Skin epidermis (tissue), 12 donors: ENCODE measurements around the gene RBBP8NL.

ENCODE experiments used
- H3K27ac ChIP-seq, 21 experiments: fragments of 200-600 bp; sonication (generic) in 11 of 21; one replicate each; pipeline ENCODE4 v1.5.0; 2020; ENCODE audit warnings: mild to moderate bottlenecking in 3 of 21, inconsistent platforms in 2 of 21, moderate library complexity in 2 of 21
- H3K4me3 ChIP-seq, 7 experiments: fragments of 200-600 bp; sonication (generic) in 2 of 7; one replicate each; pipeline ENCODE4 v1.5.0; 2020; ENCODE audit warnings: inconsistent platforms in 2 of 7, mild to moderate bottlenecking in 2 of 7, moderate library complexity in 1 of 7

Gene RBBP8NL

DNA sequence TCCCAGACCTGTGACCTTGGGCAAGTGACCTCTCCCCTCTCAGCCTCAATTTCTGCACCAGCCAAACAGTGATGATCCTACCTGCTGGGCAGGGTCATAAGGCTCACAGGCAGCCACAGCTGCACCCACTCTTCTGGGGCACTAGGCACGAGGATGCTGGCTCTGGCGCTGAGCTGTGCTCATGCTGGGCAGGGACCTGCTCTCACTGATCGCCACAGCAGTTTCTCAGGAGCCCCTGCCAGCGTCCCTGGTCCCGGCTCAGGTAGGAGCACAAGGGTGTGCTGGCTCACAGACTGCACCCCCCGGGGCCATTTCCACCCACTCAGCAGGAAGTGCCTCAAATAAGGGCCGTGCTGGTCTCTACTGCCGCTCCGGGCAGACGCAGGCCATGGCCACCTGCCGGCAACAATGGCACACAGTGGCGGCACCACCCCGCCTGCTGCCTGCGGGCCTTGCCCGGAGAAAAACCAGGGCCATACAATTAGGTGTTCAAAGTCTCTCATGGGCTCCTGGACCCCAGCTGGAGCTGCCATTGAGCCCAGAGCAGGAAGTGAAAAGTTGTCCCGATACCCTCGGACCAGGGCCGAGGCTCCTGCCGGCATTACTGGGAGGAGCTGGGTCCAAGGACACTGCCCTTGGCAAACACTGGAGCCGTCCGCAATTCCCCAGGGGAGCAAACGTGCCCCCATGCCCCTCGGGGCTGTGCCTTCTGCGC is 15.7 kb downstream of the RBBP8NL start:
- H3K4me3 ChIP-seq: no peak overlapping the region
- H3K27ac ChIP-seq: no peak overlapping the region

DNA sequence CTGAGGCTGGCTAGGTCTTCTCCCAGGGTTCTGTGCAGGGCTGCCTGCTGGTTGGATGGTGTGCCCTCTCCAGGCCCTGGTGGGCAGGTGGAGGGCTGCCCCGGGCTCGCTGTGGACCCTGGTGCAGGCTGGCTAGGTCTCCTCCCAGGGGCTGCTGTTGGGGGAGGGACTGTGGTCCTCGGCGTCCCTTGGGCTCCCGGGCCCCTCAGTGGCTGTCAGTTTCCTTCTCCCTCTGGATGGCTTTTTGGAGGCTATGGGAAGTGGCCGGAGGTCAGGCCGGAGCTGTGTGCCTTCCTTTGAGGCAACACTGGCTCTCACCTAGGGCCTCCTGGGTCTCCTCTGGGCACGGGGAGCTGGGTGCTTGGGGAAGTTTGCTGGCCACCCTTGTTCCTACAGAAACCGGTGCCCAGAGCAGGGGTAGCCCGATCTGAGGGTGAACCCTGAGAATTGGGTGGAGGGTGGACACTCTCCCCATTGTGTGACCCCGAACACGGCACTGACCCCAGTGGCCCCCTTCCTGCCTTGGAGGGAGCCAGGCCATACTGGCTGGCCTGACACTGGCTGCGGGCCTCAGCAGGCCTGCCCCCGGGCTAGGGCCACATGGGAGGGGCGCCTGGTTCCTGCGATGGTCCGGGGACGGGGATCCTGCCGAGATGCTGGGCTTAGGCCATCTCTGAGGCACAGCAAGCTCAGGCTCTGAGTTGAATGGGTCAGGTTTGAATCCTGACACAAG is 16.4 kb downstream of the RBBP8NL start:
- H3K27ac ChIP-seq: no peak overlapping the region
- no peak overlapping the region for H3K4me3 ChIP-seq

DNA sequence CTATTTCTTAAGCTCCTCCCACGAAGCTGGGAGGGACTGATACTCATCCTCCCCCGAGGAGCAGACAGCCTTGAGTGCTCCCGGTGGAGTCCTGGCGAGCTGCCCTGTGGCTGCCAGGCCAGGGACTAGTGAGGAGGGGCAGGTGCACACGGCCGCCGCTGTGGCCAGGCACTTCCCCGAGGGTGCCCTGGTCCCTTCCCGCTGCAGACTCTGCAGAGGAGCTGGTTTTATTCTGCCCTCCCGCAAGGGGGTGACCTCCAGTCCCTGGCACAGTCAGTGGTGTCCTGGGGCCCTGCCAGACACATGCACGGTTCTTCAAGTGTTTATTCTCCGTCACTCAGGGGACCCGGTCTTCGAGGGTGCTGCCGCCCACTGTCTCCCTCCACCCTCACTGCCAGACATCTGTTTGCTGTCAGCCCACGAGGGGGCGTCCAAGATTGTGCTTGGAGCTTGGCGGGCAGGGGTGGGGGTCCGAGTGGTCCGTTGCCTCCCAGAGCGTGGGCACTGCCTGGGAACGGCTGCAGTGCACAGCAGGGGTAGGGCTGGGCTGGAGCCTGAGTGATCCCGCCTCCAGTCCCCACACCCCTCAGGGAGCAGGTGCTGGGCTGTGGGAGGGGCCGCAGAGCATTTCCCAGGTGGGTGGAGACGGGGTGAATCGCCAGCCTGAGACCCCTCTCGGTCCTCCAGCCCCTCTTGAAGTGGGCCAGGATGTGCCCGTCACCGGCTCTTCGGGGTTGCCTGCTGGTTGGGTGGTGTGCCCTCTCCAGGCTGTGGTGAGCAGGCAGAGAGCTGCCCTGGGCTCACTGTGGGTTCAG is 17.2 kb downstream of the RBBP8NL start:
- Histone ChIP-seq H3K27ac (no peak overlapping the region), H3K4me3 (no peak overlapping the region)

DNA sequence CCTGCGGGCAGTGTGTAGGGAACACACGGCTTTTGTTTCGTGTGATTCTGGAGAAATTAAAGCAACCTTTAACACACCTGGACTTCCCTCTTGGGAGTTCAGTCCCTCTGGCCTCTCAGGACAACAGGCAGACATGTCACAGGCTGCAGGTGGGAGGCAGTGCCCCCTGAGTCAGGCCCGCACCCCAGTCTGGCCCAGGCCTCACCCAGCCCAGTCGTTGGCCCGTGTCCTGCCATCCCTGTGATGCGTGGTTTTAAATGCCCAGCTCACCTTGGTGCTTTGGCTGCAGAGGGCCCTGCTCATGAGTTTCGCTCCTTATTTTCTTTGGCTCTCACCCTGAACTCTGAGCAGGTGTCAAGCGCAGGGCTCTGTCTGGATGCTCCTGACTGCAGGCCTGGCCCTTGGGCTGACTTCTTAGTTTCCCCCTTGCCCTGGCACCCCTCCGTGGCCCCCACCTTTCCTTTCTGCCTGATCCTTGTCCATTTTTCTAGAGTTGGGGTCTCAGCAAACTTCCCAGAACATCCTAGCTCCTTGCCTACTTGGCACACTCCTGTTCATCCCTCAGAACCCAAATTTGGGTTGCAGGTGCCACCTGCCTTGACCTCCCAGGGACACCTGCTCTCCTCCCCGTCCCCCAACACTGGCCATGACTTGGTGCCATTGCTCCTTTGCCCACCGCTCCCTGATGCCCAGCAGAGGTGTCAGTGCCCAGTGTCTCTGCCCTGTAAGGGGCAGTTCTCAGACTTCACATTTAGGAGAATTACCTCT is 18.1 kb downstream of the RBBP8NL start:
- Histone ChIP-seq H3K4me3 (no peak overlapping the region), H3K27ac (no peak overlapping the region)

DNA sequence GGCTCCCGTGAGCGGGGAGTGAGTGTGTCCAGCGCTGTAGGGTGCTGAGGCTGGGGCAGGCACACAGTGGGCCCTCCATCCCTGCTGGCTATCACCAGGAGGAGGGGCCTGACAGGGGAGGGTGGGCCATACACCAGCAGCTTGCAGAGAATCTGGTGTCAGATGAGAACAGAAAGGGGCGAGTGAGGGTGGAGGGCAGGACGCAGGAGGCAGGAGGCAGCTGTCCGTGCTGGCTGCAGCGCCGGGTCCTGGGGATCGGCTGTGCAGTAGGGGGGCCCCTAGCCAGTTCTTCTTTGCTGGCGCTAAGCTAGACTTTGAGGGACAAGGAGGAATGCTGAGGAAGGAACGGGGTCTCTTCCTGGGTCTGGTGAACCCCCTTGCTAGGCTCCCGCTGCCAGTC is 18.7 kb downstream of the RBBP8NL start:
- no peak overlapping the region for H3K27ac ChIP-seq

DNA sequence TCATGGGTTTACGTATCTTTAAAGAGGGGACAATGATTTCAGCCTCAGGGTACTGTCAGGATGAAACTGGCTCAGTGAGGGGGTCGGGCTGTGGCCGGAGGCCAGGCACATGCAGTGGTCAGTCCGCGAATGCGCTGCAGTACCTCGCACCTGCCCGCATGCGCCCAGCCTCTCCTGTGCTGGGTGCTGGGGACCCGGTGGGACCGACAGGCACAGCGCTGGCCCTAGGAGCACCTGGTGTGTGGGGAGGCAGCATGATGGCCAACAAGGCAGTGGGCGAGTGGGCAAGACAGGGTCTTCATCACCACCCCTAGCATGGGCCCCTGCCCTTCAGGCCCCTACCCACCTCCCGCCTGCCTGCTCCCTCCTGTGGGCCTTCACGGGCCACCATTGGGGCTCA is 19.3 kb downstream of the RBBP8NL start:
- no peak overlapping the region for H3K27ac ChIP-seq
- no peak overlapping the region for H3K4me3 ChIP-seq

More for the DNA sequence above, 18.7 kb downstream of the RBBP8NL start:
- no peak overlapping the region for H3K4me3 ChIP-seq

DNA sequence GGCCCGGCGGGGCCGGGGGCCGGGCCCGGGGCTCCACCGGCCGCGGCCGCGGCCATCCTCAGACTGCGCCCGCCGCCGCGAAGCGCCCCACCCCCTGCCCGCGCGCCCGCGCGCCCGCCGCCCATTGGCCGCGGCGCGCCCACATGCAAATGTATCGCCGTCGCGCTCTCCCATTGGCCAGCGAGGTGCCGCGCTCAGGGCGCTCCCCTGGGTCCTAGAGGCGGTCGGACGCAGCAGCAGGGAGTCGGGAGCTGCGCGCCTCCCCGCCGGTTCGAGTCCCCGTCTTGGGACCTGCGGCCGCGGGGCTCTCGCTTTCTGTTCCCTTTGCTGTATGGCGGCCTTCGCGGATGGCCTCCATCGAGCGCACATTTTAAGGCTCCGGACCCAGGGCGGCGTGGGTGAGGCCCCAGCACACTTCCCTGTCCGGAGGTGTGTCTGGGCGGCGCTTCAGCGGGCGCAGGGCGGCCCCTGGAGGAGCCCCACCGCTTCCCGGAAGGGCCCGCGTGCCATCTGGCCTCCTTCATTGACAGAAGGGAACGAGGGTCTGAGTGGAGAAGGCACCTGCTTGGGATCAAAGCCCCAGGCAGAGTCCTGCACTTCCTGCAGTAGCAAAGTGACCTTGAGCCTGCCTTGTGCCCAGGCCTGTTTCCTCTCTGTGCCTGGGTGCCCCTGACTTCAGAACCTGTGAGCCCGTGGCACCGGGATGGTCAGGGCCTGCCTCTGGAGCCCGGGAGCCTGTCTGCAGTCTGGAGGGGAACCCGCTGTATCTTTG is 19.9 kb downstream of the RBBP8NL start, which contains the start of gene CABLES2:
Gene CABLES2 (minus strand): TSS at position 65 of the 772 bp plus-strand sequence. CDS start 9 bp downstream, at position 56.
- Histone ChIP-seq H3K4me3 (peak within 1 kb of the TSS; percentile 46 to 65 (median 51)), H3K27ac (peak within 1 kb of the TSS in 17 of 21 experiments; percentile 37 to 86 (median 67))

DNA sequence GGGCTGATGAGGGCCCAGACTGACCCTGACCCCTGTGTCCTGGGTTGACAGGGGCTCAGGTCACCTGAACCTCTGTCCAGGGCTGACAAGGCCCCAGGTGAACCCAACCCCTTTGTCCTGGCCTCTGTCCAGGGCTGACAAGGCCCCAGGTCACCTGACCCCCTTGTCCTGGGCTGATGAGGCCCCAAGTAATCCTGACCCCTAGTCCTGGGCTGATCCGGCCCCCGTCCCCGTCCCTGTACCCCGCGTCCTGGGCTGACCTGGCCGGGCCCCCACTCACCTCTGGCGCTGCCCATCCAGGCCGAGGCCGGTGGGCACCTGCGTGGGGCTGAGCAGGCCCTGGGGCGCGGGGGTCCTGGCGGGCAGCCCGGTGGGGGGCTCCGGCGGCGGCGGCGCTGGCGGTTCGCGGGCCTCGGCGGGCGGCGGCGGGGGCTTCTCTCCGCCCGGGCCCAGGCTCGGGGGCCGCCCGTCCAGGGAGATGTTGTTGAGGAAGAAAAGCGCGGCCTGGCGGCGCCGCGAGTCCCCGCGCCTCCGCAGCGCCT is 20.6 kb downstream of the RBBP8NL start:
- H3K4me3 ChIP-seq: peak overlapping the region; percentile 46 to 65 (median 51)
- H3K27ac ChIP-seq: peak overlapping the region in 16 of 21 experiments; percentile 37 to 86 (median 68)

DNA sequence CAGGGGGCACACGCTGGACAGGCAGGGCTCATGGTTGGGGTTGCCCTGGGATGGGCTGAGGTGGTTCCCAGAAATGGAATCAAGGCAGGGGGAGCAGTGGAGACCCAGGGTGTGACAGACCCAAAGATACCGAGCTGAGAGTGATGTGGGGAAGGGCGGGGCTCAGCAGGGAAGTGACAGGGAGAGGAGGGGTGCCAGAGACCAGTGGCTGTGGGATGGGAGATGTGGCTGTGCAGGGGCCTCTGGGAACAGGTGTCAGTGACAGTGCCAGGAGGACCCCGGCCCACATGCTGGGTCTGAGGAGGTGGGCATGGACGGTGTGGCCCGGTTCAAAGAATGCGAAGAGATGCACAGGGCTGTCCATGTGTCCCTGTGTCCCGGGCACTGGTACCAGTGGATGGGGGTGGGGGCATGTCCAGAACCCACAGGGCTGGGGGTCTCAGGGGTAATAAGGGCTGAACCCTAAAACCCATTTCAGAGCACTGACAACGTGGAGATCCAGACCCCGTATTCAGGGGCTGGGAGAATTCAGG is 21.3 kb downstream of the RBBP8NL start:
- peak overlapping the region in 6 of 21 experiments; percentile 56 to 86 (median 76) for H3K27ac ChIP-seq
- H3K4me3 ChIP-seq: peak overlapping the region; percentile 46 to 65 (median 51)

DNA sequence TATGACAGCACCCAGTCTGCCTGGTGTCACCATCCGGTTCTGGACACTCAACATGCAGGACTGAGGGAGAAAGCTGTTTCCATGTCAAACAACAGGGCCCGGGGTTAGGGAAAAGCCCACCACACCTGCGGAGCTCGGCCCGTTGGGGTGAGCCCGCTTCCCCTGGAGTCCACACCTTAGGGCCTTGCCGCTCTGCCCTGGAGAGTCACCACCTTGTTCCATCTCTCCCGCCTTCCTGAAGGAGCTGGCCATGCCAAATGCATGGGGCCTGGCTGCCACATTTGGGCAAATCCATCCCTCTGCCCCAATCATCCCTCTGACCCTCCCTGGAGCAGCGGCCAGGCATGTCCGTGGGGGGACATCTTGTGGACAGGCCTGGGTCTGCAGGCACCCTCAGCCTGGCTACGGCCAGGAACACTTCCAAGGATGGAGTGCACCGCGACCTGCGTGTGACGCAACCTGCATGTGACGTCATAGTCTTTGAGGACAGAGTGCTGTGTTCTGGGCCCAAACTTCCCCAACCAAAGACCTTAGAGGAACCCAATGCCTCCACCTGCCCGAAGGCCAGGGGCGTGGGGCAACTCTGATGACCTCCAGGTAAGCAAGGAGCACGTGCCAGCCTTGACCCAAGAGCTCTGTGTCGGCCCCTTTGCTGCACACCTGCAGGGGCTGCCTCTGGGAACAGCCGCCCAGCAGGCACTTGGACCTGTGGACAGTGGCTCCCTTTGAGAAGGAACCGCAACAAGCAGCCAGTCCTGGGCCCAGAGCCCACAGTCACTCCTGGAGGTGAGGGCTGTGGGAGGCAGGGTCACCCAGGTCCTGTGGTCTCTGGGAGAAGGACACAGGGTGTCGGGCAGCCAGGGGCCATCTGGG is 22.0 kb downstream of the RBBP8NL start:
- peak overlapping the region in 1 of 21 experiments; percentile 86 for H3K27ac ChIP-seq
- H3K4me3 ChIP-seq: no peak overlapping the region

DNA sequence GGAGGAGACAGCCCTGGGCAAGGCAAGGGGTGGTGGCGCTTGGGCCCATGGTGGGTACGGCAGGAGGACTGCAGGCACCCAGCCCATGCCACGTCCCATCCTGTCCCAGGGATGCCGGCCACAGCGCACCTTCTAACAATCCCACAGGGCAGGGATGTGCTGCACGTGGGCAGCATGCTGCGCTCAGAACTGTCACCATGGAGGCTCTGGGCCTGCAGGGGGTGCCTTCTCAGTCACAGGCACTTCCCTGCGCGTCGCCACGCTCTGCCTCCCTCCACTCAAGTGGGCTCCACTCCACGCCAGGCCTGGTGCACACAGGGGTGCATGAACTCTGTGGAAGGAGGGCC is 22.6 kb downstream of the RBBP8NL start:
- Histone ChIP-seq H3K27ac (no peak overlapping the region), H3K4me3 (no peak overlapping the region)

DNA sequence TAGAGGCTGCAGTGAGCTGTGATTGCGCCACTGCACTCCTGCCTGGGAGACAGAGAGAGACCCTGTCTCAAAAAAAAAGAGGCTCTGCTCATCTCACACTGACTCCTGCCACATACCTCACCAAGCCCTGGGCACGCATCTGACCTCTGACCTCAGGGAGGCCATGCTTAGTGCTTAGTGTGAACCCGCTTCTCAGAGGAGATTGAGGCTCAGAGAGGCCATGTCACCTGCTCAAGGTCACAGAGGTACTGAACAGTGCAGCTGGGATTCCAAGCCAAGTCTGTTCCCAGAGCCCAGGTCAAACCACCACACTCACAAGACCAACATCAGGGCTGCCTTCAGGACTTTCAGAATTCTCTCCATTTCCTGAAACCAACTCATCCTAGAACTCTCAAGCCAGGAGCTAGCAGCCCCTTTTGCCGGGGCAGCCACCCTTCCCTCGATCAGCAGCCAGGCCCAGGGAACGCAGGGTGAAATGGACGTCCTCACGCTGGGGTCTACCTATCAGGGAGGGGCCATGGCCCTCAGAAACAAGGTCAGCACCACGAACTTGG is 23.1 kb downstream of the RBBP8NL start:
- no peak overlapping the region for H3K4me3 ChIP-seq
- no peak overlapping the region for H3K27ac ChIP-seq

DNA sequence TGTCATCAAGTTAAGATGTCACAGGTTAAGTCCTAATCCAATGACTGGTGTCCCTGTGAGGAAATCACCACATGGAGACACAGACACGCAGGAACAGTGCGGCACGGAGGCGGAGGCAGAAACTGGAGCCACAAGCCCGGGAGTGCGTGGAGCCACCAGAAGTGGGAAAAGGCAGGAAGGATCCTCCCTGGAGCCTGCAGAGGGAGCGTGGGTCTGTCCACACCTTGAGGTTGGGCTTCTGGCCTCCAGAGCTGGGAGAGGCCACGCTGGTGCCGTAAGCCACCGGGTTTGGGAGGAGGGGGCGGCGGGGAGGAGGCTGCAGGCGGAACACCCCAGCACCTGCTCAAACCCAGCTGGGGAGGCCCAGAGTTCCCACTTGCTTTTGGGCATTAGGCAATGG is 24.0 kb downstream of the RBBP8NL start:
- Histone ChIP-seq H3K27ac (peak overlapping the region in 1 of 21 experiments; percentile 16), H3K4me3 (no peak overlapping the region)

DNA sequence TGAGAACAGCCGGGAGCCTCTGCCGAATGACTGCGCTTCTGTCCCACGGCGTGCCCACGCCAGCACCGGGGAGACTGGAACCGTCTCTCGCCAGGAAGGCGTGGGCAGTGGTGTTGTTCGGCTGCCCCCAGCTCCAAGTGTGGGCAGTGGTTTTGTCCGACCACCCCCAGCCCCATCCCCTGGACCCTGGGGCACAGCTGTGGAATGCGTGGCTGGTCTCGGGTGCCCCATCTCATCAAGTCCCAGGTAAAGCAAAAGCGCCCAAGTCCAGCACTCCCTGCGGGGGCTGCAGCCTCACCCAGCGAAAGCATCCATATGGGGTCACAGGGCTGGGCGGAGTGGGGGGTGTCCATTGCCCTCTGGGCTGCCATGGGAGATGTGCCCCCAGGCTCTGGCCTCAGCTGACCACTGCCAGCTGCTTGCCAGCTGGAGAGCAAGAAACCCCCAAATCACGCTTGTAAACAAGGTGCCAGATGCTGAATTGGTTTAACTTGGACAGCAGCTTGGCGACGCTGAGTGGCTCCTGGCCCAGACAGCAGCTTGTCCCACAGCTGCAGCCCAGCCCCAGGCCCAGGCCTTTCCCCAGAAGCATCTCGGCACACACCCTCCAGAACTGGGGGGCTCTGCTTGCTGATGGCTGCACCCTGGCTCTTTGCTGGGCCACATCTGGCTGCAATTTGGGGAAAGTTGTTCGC is 24.7 kb downstream of the RBBP8NL start:
- no peak overlapping the region for H3K4me3 ChIP-seq
- H3K27ac ChIP-seq: no peak overlapping the region

DNA sequence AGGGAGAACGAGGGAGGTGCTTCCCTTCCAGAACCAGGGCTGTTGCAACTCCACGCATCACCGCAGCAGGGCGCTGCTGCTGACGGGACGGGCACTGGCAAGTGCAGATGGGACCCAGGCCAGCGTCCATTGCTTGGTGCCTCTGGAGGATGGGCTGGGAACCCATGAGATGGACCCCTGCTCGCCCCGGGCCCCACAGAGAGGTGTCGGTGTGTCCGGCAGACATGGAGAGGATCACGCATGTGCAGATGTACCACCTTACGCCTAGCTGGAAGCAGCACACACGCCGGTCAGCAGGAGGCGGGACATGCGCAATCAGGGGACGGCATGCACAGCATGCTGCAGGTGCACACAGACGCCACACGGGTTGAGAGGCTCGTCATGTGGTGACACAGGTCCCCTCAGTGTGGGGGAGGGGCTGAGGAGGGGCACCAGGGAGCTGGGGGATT is 26.0 kb downstream of the RBBP8NL start:
- no peak overlapping the region for H3K4me3 ChIP-seq

DNA sequence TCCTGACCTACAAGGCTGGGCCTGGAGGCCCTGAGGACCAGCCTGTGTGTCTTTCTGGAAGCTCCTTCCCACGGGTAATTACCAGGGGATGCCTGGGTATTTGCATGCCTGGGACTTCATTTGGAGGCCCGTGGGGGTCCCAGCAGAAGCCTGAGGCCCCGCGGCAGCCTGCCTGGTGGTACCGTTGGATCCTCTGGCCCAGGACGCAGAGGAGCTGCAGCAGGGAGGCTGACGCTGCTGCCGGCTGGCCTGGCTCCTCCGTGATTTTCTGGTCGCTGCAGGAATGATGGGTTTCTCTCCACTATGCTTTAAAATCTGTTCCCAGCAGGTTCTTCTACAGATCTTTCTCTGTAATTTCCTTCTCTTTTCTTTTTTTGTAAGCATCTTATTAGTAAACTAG is 26.8 kb downstream of the RBBP8NL start:
- no peak overlapping the region for H3K27ac ChIP-seq
- no peak overlapping the region for H3K4me3 ChIP-seq

More for the DNA sequence above, 26.0 kb downstream of the RBBP8NL start:
- no peak overlapping the region for H3K27ac ChIP-seq
